ENCODE measurements around the gene BCKDHA.

- TF ChIP-seq CTCF (IDR thresholded peaks at IDR 0.05; ENCODE audit: low read length) (no peak), EZH2 (optimal IDR thresholded peaks at IDR 0.05; ENCODE audit: low read depth, low read length) (no peak)
These were observed 34.3 kb upstream of the BCKDHA start for GRCh38 chr19:41363371-41363752.

Data from MM.1S (cell line).